ENCODE results near the gene UBA6.

DNA sequence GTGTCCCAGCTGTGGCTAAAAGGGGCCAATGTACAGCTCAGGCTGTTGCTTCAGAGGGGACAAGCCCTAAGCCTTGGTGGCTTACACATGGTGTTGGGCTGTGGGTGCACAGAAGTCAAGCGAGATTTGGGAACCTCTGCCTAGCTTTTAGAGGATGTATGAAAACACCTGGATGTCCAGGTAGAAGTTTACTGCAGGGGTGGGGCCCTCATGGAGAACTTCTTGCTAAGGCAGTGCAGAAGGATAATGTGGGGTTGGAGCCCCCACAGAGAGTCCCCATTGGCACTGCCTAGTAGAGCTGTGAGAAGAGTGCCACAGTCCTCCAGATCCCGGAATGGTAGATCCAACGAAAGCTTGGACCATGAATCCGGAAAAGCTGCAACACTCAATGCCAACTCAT lies 40.5 kb downstream of the UBA6 start:
- TF ChIP-seq POLR2AphosphoS5 (IDR thresholded peaks at IDR 0.05) (no peak), CTCF (IDR thresholded peaks at IDR 0.05) (no peak), POLR2A (IDR thresholded peaks at IDR 0.05) (no peak)

All from breast epithelium (tissue), 3 donors.